ENCODE measurements around the gene TSSC4.
"Not testable (repeated sequence)": the region's sequence is repeated elsewhere in the genome, so short reads cannot be mapped to it uniquely, and the experiment has no call there.

Gene TSSC4

GRCh38 chr11:2400069-2400761, at the start of gene TSSC4:
Gene TSSC4 (plus strand): TSS chr11:2400750. CDS start chr11:2402634, 1,884 bp downstream.
- peak; percentile 95 to 100 (median 99) for DNase-seq

GRCh38 chr11:2351701-2352100, 48.8 kb upstream of the TSSC4 start:
- DNase-seq: no peak

DNA sequence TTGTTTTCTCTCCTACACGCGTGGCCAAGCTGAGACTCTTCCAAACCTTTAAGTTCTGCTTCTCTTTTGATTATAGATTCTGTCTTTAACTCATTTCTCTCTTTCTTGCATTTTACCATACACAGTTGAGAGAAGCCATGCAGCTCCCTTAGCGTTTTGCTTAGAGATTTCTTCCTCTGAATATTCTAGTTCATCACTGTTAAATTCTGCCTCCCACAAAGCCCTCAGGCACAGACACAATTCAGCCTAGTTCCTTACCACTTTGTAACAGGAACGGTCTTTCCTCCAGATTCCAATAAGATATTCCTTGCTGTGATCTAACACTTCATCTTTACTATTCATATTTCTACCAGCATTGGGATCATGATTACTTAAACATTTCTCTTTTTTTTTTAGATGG, 48.1 kb upstream of the TSSC4 start:
- DNase-seq: no peak

GRCh38 chr11:2355000-2355644, 45.4 kb upstream of the TSSC4 start:
- DNase-seq: no peak

DNA sequence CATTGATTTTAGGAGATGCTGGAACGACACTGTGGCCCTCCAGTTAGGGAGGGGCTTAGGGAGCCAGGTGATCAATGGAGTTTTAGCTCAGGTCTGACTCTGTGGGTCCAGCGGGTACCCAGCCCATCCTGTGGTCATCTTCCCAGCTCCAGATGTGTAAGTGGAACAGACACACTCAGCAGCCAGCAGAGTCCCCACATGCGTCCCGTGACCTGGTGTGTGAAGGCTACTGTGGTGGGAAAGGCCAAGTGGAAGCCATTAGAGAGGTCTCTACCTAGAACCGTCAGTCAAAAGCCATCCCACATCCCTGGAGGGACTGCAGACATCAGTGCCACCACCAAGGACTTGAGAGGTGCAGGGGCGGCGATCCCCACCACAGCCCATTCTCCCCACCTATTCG, 43.3 kb upstream of the TSSC4 start:
- DNase-seq: no peak

- DNase-seq: not testable (repeated sequence)
These were observed 42.9 kb upstream of the TSSC4 start for GRCh38 chr11:2357651-2358050.

DNA sequence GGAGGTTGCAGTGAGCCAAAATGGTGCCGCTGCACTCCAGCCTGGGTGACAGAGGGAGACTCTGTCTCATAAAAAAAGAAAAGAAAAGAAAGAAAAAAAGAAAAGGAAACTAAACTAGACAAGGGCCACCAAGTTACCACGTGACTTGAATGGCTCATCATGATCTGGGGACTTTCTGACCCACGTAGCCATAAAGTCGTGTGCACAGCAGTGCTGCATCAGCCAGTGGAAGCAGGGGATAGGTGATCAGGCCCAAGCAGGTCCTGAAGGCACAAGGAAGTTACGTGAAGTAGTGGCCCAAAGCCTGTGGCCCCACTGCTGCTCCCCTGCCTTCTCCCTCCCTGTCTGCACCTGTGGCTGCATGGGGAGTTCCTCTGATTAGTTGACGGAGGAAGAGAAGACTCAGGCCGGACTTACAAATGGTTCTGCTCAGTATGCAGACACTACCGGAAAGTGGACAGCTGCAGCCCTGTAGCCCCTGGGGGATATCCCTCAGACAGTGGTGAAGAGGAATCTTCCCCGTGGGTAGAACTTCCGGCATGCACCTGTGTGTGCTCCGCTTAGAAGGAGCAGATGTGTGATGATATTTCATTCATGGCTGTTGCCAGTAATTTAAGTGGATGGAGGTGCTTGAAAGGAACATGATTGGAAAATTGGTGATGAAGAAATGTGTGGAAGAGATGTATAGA, 41.7 kb upstream of the TSSC4 start:
- DNase-seq: no peak

- no peak for DNase-seq
These were observed 41.0 kb upstream of the TSSC4 start for GRCh38 chr11:2359557-2359956.

DNA sequence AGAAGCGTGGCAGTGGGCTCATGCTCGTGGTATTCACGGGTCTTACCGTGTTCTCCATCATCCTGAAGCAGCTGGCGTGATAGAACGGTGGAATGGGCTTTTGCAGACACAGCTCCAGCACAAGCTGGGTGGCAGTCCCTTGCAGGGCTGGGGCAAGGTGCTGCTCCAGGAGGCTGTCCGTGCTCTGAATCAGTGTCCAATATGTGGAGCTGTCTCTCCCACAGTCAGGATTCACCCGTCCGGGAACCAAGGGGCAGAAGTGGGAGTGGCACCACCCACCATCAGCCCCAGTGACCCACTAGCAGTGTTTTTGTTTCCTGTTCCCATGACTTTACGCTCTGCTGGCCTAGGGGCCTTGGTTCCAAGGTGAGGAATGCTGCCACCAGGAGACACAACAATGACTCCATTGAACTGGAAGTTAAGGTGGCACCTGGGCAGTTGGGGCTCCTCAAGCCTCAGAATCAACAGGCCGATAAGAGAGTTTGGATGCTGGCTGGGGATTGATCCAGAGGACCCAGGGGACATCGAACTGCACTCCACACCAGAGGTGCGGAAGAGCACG, 40.4 kb upstream of the TSSC4 start:
- no peak for DNase-seq

DNA sequence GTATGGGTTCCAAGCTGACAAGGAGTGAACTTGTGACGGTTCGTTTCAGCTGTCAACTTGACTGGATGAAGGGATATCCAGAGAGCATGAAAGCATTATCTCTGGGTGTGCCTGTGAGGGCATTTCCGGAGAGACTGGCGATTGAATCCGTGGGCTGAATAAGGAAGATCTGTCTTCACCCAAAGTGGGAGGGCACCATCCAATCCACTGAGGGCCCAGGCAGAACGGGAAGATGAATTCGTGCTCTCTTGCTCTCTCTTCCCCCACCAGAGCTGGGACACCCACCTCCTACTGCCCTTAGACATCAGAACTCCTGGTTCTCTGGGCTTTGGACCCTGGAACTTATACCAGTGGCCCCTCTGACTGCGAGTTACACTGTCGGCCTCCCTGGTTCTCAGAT, 39.0 kb upstream of the TSSC4 start:
- DNase-seq: no peak

DNA sequence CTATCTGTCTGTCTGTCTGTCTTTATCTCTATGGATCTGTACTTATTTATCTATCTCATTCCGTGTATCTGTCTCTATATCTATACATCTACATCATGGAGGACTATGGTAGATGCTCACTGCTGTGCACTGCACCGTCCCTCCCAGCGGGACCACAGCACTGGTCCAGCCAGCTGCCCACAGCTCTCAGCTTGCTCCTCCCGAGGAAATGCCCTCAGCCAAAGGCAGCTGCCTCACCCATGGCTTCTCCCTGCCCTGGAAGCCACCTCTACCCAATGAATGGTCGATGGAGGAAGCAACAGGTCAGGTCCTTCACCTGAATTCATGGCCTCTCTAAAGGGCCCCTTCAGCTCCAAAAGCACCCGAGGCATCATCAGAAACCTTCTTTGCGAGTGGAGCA, 38.1 kb upstream of the TSSC4 start:
- DNase-seq: no peak

GRCh38 chr11:2363130-2363529, 37.4 kb upstream of the TSSC4 start:
- no peak for DNase-seq

GRCh38 chr11:2363577-2364370, 36.8 kb upstream of the TSSC4 start:
- DNase-seq: no peak

GRCh38 chr11:2364386-2364785, 36.2 kb upstream of the TSSC4 start:
- not testable (repeated sequence) for DNase-seq

GRCh38 chr11:2365571-2366210, 34.9 kb upstream of the TSSC4 start:
- peak in 1 of 51 donors; percentile 55 for DNase-seq

GRCh38 chr11:2366276-2366675, 34.3 kb upstream of the TSSC4 start:
- DNase-seq: peak in 39 of 51 donors; percentile 25 to 83 (median 64)

DNA sequence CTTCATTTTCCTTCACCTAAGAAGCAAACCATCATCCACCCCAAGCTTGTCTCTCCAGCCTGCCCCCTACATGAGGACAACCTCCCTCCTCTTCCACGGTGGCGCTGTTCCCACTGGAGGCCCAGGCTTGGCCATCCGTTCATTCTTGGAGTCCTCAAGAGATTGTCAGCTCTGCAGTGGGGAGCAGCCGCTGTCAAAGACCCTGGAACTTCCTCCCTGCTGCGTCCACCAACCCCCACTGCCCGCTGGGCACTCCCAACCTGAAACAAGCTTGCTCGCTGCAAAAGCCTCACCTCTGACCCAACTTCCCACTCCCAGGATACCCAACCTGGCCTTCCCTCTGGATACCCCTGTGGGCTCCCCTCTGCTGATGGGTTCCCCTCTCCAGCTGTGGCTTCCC, 33.8 kb upstream of the TSSC4 start:
- DNase-seq: peak in 13 of 51 donors; percentile 30 to 73 (median 55)

- DNase-seq: no peak
These were observed 33.0 kb upstream of the TSSC4 start for GRCh38 chr11:2367266-2368160.

- no peak for DNase-seq
These were observed 32.2 kb upstream of the TSSC4 start for GRCh38 chr11:2368178-2368850.
